GM12878 (cell line): Measurements from ENCODE around the gene DUOX2.

ENCODE experiments used
- DPF2 ChIP-seq: fragments of 450-650 bp; IDR thresholded peaks from 2 replicates; pipeline ENCODE4 v1.6.1; 2017; ENCODE audit warnings: mild to moderate bottlenecking
- EP300 ChIP-seq, 2 experiments: fragments of 150-350 bp in 1 of 2; IDR thresholded peaks; 2 replicates each; pipeline ENCODE4 v1.6.1; 2011 to 2012; ENCODE audit warnings: low read depth in 2 of 2, low read length in 2 of 2, borderline replicate concordance in 1 of 2, improper control_type of control experiment in 1 of 2, inconsistent platforms in 1 of 2; ENCODE audit not compliant: control insufficient read depth in 1 of 2
- EZH2 ChIP-seq: IDR thresholded peaks from 2 replicates; pipeline ENCODE4 v1.6.1; 2012; ENCODE audit warnings: low read depth, mild to moderate bottlenecking, control low read depth, inconsistent platforms, low read length, borderline replicate concordance; ENCODE audit not compliant: control insufficient read depth
- JUND ChIP-seq: IDR thresholded peaks from 2 replicates; pipeline ENCODE4 v1.6.1; 2012; ENCODE audit warnings: low read depth, mild to moderate bottlenecking, low read length, improper control_type of control experiment, moderate library complexity
- NR2C2 ChIP-seq: IDR thresholded peaks from 2 replicates; pipeline ENCODE4 v1.6.1; 2011; ENCODE audit warnings: borderline replicate concordance, low read depth; ENCODE audit not compliant: control insufficient read depth, insufficient read length
- POLR2AphosphoS5 ChIP-seq: IDR thresholded peaks from 2 replicates; pipeline ENCODE4 v1.6.1; 2011; ENCODE audit warnings: mild to moderate bottlenecking, low read length, inconsistent platforms
- SIX5 ChIP-seq: IDR thresholded peaks from 2 replicates; pipeline ENCODE4 v1.6.1; 2011; ENCODE audit warnings: mild to moderate bottlenecking, low read depth, low read length, moderate library complexity; ENCODE audit not compliant: severe bottlenecking
- ZNF622 ChIP-seq: fragments of 450-650 bp; IDR thresholded peaks from 2 replicates; pipeline ENCODE4 v1.6.1; 2017; ENCODE audit warnings: mild to moderate bottlenecking, inconsistent platforms
- ZSCAN29 ChIP-seq: fragments of 450-650 bp; IDR thresholded peaks from 2 replicates; pipeline ENCODE4 v1.6.1; 2017; ENCODE audit warnings: mild to moderate bottlenecking, moderate library complexity
- TF ChIP-seq, protein P1 (sequence below): IDR thresholded peaks from 2 replicates; pipeline ENCODE4 v1.6.1; 2012; ENCODE audit warnings: low read depth, low read length, improper control_type of control experiment
- TF ChIP-seq, protein P2 (sequence below), 3 experiments: IDR thresholded peaks in 2 of 3; conservative IDR thresholded peaks in 1 of 3; 2 replicates each; pipeline ENCODE4 v1.5.1; 2011; ENCODE audit warnings: low read depth in 3 of 3, low read length in 3 of 3, mild to moderate bottlenecking in 3 of 3, control low read depth in 2 of 3, moderate library complexity in 2 of 3, inconsistent platforms in 1 of 3, mixed read lengths in 1 of 3; ENCODE audit not compliant: control insufficient read depth in 2 of 3, insufficient read depth in 1 of 3; ENCODE audit errors: extremely low read depth in 1 of 3

DNA sequence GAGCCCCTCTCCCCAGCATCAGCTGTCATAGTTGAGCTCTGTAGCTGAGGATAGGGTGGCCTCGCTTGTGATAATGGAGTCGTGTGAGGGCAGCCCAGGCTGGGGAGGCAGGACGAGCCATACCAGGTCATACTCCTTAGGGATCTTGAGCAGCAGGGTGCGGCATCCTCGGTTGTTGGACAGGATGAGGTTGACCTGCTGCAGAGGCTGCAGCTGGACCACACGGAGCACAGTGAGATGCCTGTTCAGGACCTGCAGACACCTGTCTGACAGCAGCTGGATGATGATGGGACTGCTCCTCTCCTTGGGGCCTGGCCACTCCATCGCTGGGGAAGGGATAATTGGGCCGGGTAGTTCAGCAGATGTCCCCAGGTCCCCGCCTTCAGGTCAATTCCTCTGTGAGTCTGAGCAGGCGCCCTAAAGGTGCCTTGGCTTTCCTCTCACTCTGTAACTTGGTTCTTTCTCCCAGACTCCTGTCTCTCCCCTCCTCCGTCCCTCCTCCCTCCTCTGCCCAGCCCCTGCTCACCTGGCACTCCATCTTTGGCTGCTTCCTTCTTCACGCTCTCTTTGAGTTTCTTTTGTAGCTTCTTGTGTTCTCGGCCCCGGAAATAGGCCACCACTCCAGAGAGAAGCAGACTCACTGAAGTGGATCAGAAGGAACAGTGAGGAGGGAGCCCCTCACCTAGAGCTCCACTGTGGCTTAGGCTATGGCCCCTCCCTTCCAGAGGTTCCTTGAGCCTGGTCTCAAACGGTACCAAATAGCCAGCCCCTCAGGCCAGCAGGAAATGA lies 7.8 kb downstream of the DUOX2 start:
- TF ChIP-seq EP300 (IDR thresholded peaks at IDR 0.05; ENCODE audit: borderline replicate concordance in 1 of 2, control insufficient read depth in 1 of 2, low read depth in 2 of 2, low read length in 2 of 2) (no peak), EZH2 (no peak), ZNF622 (no peak), ZSCAN29 (no peak), DPF2 (no peak), NR2C2 (no peak), JUND (no peak), POLR2AphosphoS5 (no peak), SIX5 (no peak)
- TF ChIP-seq, protein P1, sequence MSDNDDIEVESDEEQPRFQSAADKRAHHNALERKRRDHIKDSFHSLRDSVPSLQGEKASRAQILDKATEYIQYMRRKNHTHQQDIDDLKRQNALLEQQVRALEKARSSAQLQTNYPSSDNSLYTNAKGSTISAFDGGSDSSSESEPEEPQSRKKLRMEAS = no peak
- TF ChIP-seq, protein P2, sequence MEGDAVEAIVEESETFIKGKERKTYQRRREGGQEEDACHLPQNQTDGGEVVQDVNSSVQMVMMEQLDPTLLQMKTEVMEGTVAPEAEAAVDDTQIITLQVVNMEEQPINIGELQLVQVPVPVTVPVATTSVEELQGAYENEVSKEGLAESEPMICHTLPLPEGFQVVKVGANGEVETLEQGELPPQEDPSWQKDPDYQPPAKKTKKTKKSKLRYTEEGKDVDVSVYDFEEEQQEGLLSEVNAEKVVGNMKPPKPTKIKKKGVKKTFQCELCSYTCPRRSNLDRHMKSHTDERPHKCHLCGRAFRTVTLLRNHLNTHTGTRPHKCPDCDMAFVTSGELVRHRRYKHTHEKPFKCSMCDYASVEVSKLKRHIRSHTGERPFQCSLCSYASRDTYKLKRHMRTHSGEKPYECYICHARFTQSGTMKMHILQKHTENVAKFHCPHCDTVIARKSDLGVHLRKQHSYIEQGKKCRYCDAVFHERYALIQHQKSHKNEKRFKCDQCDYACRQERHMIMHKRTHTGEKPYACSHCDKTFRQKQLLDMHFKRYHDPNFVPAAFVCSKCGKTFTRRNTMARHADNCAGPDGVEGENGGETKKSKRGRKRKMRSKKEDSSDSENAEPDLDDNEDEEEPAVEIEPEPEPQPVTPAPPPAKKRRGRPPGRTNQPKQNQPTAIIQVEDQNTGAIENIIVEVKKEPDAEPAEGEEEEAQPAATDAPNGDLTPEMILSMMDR (IDR thresholded peaks at IDR 0.05 in 2 of 3, conservative IDR thresholded peaks at IDR 0.05 in 1 of 3; ENCODE audit: control insufficient read depth in 2 of 3, extremely low read depth in 1 of 3, insufficient read depth in 1 of 3, low read depth in 3 of 3, low read length in 3 of 3) = no peak
